ENCODE results near the gene RNF40. TPM values are rescaled to one million over a fixed set of nuclear protein-coding genes. Genes with fewer than 3 reads are reported as not detected.

Gene RNF40
- total RNA-seq, 1 experiment from 2014 or later, result 90.3 TPM

- no peaks in the 10 kb centered on the region for H4K20me1 ChIP-seq (ENCODE audit: insufficient read depth)
- no peak overlapping the region for H3K4me3 ChIP-seq (replicated peaks in 1 of 2; ENCODE audit: low read depth in 1 of 2, low read length in 2 of 2)
- no peak overlapping the region for H3K4me2 ChIP-seq (ENCODE audit: low read length)
- no peak overlapping the region for H3K9ac ChIP-seq (ENCODE audit: low read length)
- H3K27ac ChIP-seq (ENCODE audit: low read depth, low read length), result no peak overlapping the region
- no peak for ATAC-seq
- no peaks in the 10 kb centered on the region for H3K27me3 ChIP-seq (ENCODE audit: insufficient read depth, low read length)
- H3K79me2 ChIP-seq (ENCODE audit: insufficient read depth, low read length), result peaks cover 3% of the 10 kb centered on the region; the same call in 1 of the 2 replicates
- BruUV-seq (replicated peaks), result no TSS peak
- RAD21 ChIA-PET (ENCODE audit: low non-redundant PET in 1 of 2, low total read pairs in 2 of 2, uncharacterized antibody in 2 of 2, unreplicated experiment in 2 of 2), result no interaction called here
- TF ChIP-seq CTCF (IDR thresholded peaks at IDR 0.05 in 2 of 3, conservative IDR thresholded peaks at IDR 0.05 in 1 of 3; ENCODE audit: borderline replicate concordance in 1 of 3, insufficient read depth in 1 of 3, low read depth in 2 of 3, low read length in 2 of 3), result no peak
- TF ChIP-seq ZNF274 (IDR thresholded peaks at IDR 0.05; ENCODE audit: low read depth, low read length), result no peak
- no peaks in the 10 kb centered on the region for H3K9me3 ChIP-seq (ENCODE audit: control insufficient read depth in 1 of 2, insufficient read depth in 1 of 2, low read depth in 1 of 2, low read length in 2 of 2)
- no peaks in the 10 kb centered on the region for H3K9me2 ChIP-seq (ENCODE audit: insufficient read depth)
- intact Hi-C loops (cut with micrococcal nuclease), result no loop called here
- peaks cover 8 to 12% of the 10 kb centered on the region in 2 experiments; a peak in 3 of 4 replicates for H3K4me1 ChIP-seq (ENCODE audit: control insufficient read depth in 1 of 2, insufficient read depth in 2 of 2, low read length in 2 of 2)
- POLR2A ChIA-PET, result no interaction called here
- no peak overlapping the region for H2AFZ ChIP-seq (ENCODE audit: low read depth, low read length, poor library complexity, severe bottlenecking)
- peaks cover 5 to 10% of the 10 kb centered on the region in 2 experiments; a peak in 3 of 4 replicates for H3K36me3 ChIP-seq (ENCODE audit: control insufficient read depth in 1 of 2, insufficient read depth in 2 of 2, low read length in 2 of 2)
- DNase-seq (ENCODE audit: low read depth, low spot score), result no peak
- CTCF ChIA-PET, result no interaction called here
Observed at GRCh38 chr16:30756781-30757100, 5.4 kb upstream of the RNF40 start.

GRCh38 chr16:30757316-30757715, 4.8 kb upstream of the RNF40 start:
- Histone ChIP-seq H3K27me3 (ENCODE audit: insufficient read depth, low read length) (no peaks in the 10 kb centered on the region), H3K4me1 (ENCODE audit: control insufficient read depth in 1 of 2, insufficient read depth in 2 of 2, low read length in 2 of 2) (peaks cover 8 to 12% of the 10 kb centered on the region in 2 experiments; a peak in 3 of 4 replicates), H3K4me3 (replicated peaks in 1 of 2; ENCODE audit: low read depth in 1 of 2, low read length in 2 of 2) (no peak overlapping the region), H3K9ac (ENCODE audit: low read length) (no peak overlapping the region), H2AFZ (ENCODE audit: low read depth, low read length, poor library complexity, severe bottlenecking) (no peak overlapping the region), H3K9me3 (ENCODE audit: control insufficient read depth in 1 of 2, insufficient read depth in 1 of 2, low read depth in 1 of 2, low read length in 2 of 2) (no peaks in the 10 kb centered on the region), H3K27ac (ENCODE audit: low read depth, low read length) (no peak overlapping the region), H3K36me3 (ENCODE audit: control insufficient read depth in 1 of 2, insufficient read depth in 2 of 2, low read length in 2 of 2) (peaks cover 5 to 10% of the 10 kb centered on the region in 2 experiments; a peak in 3 of 4 replicates), H4K20me1 (ENCODE audit: insufficient read depth) (no peaks in the 10 kb centered on the region), H3K79me2 (ENCODE audit: insufficient read depth, low read length) (peaks cover 5% of the 10 kb centered on the region; the same call in 1 of the 2 replicates), H3K9me2 (ENCODE audit: insufficient read depth) (no peaks in the 10 kb centered on the region), H3K4me2 (ENCODE audit: low read length) (no peak overlapping the region)
- no TSS peak for BruUV-seq (replicated peaks)
- ChIA-PET CTCF (no interaction called here), RAD21 (ENCODE audit: low non-redundant PET in 1 of 2, low total read pairs in 2 of 2, uncharacterized antibody in 2 of 2, unreplicated experiment in 2 of 2) (no interaction called here), POLR2A (no interaction called here)
- intact Hi-C loops (cut with micrococcal nuclease), result no loop called here
- DNase-seq (ENCODE audit: low read depth, low spot score) (no peak), ATAC-seq (no peak)
- no peak for TF ChIP-seq POLR2A (IDR thresholded peaks at IDR 0.05; ENCODE audit: borderline replicate concordance, extremely low read depth, insufficient read depth, insufficient read length)
